ENCODE data around the gene OR13C3. TPM values are rescaled to one million over a fixed set of nuclear protein-coding genes. Genes with fewer than 3 reads are reported as not detected.

OR13C3 gene
- total RNA-seq: not detected in 2 replicates

DNA sequence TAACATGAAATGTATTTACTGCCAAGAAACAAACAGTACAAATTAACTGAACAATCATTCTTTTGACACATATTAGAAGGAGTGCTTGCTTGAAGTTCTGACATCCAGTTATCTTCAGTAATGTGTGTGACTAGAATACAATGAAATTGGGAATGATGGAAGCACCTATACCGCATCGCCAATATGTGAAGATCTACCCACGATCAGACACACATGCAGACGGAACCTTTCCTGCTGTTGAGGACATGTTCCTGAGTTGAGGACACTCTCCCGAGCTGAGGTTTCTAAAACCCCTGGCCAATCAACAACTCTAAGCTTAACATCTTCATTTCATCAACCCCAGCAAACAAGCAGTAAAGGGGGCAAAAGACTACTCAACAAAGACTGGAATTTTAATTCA, at the start of gene OR13C3:
TSS of gene OR13C3 (minus strand) at position 101 of the 400 bp plus-strand sequence. CDS start 133 bp downstream, outside the sequence.

GRCh38 chr9:104568868-104569267, 32.2 kb upstream of the OR13C3 start, which contains the start of gene OR13C8:
Gene OR13C8, plus strand, starts transcription at chr9:104569168. Its CDS starts 0 bp downstream, at chr9:104569168.

DNA sequence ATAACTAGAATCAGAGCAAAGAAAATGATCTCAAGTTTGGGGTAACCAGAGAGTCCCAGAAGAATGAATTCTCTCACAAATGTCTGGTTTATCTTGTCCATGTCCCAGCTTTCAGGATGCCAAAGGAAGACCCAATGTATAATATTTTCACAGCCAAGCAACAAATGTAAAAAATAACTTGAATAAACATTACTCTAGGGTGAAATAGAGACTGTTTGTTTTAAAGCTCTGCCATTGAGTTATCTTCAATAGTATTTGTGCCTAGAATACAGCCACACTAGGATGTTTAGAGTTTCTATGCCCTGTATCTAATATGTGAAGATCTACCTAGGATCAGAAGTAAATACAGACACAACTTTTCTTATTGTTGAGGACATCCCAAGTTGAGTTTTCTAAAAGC, 9.5 kb downstream of the OR13C3 start, which contains the start of gene OR13C4:
TSS of gene OR13C4 (minus strand) at position 101 of the 400 bp plus-strand sequence. CDS start at position 101, 0 bp downstream.

GRCh38 chr9:104503963-104504362, 32.7 kb downstream of the OR13C3 start, which contains the start of gene OR13F1:
Gene OR13F1, plus strand, starts transcription at chr9:104504263. Its CDS starts 0 bp downstream, at chr9:104504263.

Other genes with a start within 250 kb of the OR13C3 start
- gene OR13F1, start 32.6 kb downstream of the OR13C3 start, total RNA-seq: not detected in 2 replicates
- not detected in 2 replicates for gene OR13C4, start 9.6 kb downstream of the OR13C3 start, total RNA-seq
- not detected in 2 replicates for gene OR13C8, start 32.3 kb upstream of the OR13C3 start, total RNA-seq
- gene OR13C5, start 62.6 kb upstream of the OR13C3 start, total RNA-seq: not detected in 2 replicates
- 0.15 TPM in 1 of 2 replicates, not detected in the other for gene OR13C2, start 68.8 kb upstream of the OR13C3 start, total RNA-seq
- not detected in 2 replicates for gene OR13C9, start 81.3 kb upstream of the OR13C3 start, total RNA-seq
- gene OR13D1, start 157.7 kb upstream of the OR13C3 start, total RNA-seq: not detected in 2 replicates
- gene NIPSNAP3A, start 210.8 kb upstream of the OR13C3 start, total RNA-seq: 25.1 and 37.8 TPM in 2 replicates
- 1.2 and 2.5 TPM in 2 replicates for gene NIPSNAP3B, start 227.3 kb upstream of the OR13C3 start, total RNA-seq